HEK293 (cell line): ENCODE data around the gene AP3B2.
"Not testable (repeated sequence)": the region's sequence is repeated elsewhere in the genome, so short reads cannot be mapped to it uniquely, and the experiment has no call there.

ENCODE experiments used
- CTCF ChIA-PET: fragments of 350-600 bp; formaldehyde crosslinking; extraction: SDS; loops from one replicate; lab custom pipeline; 2021; ENCODE audit warnings: antibody characterized with exemption; lab: Yijun Ruan, JAX
- POLR2A ChIA-PET: fragments of 300-600 bp; formaldehyde crosslinking; extraction: SDS; loops from one replicate; lab custom pipeline; 2020; ENCODE audit warnings: antibody characterized with exemption, inconsistent platforms; lab: Yijun Ruan, JAX
- H3K27ac ChIP-seq: fragments of 200-500 bp; sonication (Bioruptor generic); 2 replicates; pipeline ENCODE4 v1.5.1; 2014; ENCODE audit warnings: low read depth, low read length, control low read depth, inconsistent platforms; ENCODE audit errors: extremely low read depth
- H3K36me3 ChIP-seq, 2 experiments: fragments of 200-500 bp in 1 of 2; sonication (Bioruptor generic) in 1 of 2; 1 replicate in 1 of 2; 2 replicates in 1 of 2; pipeline ENCODE4 v1.5.1; 2014 to 2017; ENCODE audit warnings: inconsistent platforms in 2 of 2, low read length in 2 of 2; ENCODE audit not compliant: control insufficient read depth in 2 of 2, insufficient read depth in 1 of 2
- H3K4me1 ChIP-seq: fragments of 200-500 bp; sonication (Bioruptor generic); 2 replicates; pipeline ENCODE4 v1.5.1; 2014; ENCODE audit warnings: mild to moderate bottlenecking, low read length, inconsistent platforms; ENCODE audit not compliant: control insufficient read depth, insufficient read depth
- H3K4me3 ChIP-seq: 2 replicates; pipeline ENCODE4 v1.5.1; 2011; ENCODE audit warnings: low read depth, mild to moderate bottlenecking, control low read depth, low read length, moderate library complexity
- H3K9me3 ChIP-seq: fragments of 200-500 bp; sonication (Bioruptor generic); 2 replicates; pipeline ENCODE4 v1.5.1; 2014; ENCODE audit warnings: low read depth, low read length, inconsistent platforms; ENCODE audit not compliant: control insufficient read depth, insufficient read depth
- HIC1 ChIP-seq: fragments of 450-650 bp; formaldehyde crosslinking; IDR thresholded peaks from 2 replicates; pipeline ENCODE4 v1.5.1; 2016; ENCODE audit warnings: missing biosample characterization, missing genetic modification characterization
- HOXC10 ChIP-seq: sonication (generic); formaldehyde crosslinking; IDR thresholded peaks from 2 replicates; pipeline ENCODE4 v1.8.1; 2023; ENCODE audit warnings: mild to moderate bottlenecking, missing genetic modification reagents
- KLF1 ChIP-seq: fragments of 450-650 bp; formaldehyde crosslinking; IDR thresholded peaks from 2 replicates; pipeline ENCODE4 v1.5.1; 2016; ENCODE audit warnings: missing biosample characterization, missing genetic modification characterization
- ZBTB17 ChIP-seq: fragments of 450-650 bp; formaldehyde crosslinking; IDR thresholded peaks from 2 replicates; pipeline ENCODE4 v1.5.1; 2016; ENCODE audit warnings: missing biosample characterization, missing genetic modification characterization
- ZBTB8A ChIP-seq: fragments of 450-650 bp; formaldehyde crosslinking; IDR thresholded peaks from 2 replicates; pipeline ENCODE4 v1.5.1; 2016; ENCODE audit warnings: missing biosample characterization, missing genetic modification characterization
- ZNF112 ChIP-seq: fragments of 450-650 bp; formaldehyde crosslinking; IDR thresholded peaks from 2 replicates; pipeline ENCODE4 v1.5.0; 2017; ENCODE audit warnings: missing biosample characterization, missing genetic modification characterization
- ZNF335 ChIP-seq: fragments of 450-650 bp; formaldehyde crosslinking; conservative IDR thresholded peaks from 2 replicates; pipeline ENCODE4 v1.5.1; 2016; ENCODE audit warnings: missing biosample characterization, missing genetic modification characterization
- ZNF416 ChIP-seq: fragments of 450-650 bp; formaldehyde crosslinking; IDR thresholded peaks from 2 replicates; pipeline ENCODE4 v1.5.1; 2016; ENCODE audit warnings: missing biosample characterization, missing genetic modification characterization
- ZNF48 ChIP-seq: fragments of 450-650 bp; formaldehyde crosslinking; IDR thresholded peaks from 2 replicates; pipeline ENCODE4 v1.5.1; 2016; ENCODE audit warnings: missing biosample characterization, missing genetic modification characterization
- ZNF514 ChIP-seq: fragments of 450-650 bp; formaldehyde crosslinking; IDR thresholded peaks from 2 replicates; pipeline ENCODE4 v1.5.1; 2016; ENCODE audit warnings: missing biosample characterization, missing genetic modification characterization
- ZNF623 ChIP-seq: fragments of 450-650 bp; formaldehyde crosslinking; IDR thresholded peaks from 2 replicates; pipeline ENCODE4 v1.5.1; 2016; ENCODE audit warnings: missing biosample characterization, missing genetic modification characterization
- ZNF639 ChIP-seq: fragments of 450-650 bp; formaldehyde crosslinking; IDR thresholded peaks from 2 replicates; pipeline ENCODE4 v1.5.1; 2016; ENCODE audit warnings: missing biosample characterization, missing genetic modification characterization
- ZNF791 ChIP-seq: fragments of 450-650 bp; formaldehyde crosslinking; IDR thresholded peaks from 2 replicates; pipeline ENCODE4 v1.5.1; 2016; ENCODE audit warnings: missing biosample characterization, missing genetic modification characterization
- ZSCAN30 ChIP-seq: fragments of 450-650 bp; IDR thresholded peaks from 2 replicates; pipeline ENCODE4 v1.5.1; 2018; ENCODE audit warnings: missing biosample characterization, mild to moderate bottlenecking, missing genetic modification characterization, moderate library complexity

The AP3B2 gene

GRCh38 chr15:82647045-82647834 is 62.4 kb downstream of the AP3B2 start, which contains the start of gene CPEB1 (continued):
- TF ChIP-seq ZSCAN30 (tag by site-specific recombination), result peak; percentile 47
- TF ChIP-seq ZNF639, result no peak
- no peak for TF ChIP-seq ZNF623
- TF ChIP-seq ZNF112, result no peak
- TF ChIP-seq ZNF791 (tag by site-specific recombination), result no peak

GRCh38 chr15:82646250-82647044 is 63.2 kb downstream of the AP3B2 start:
- Histone ChIP-seq H3K4me3 (no peak overlapping the region), H3K4me1 (peaks cover 13% of the 10 kb centered on the region)
- POLR2A ChIA-PET, result interaction anchor here (1.3 to 1.7 kb wide), 2 partner anchors 104 to 106 kb away, joined by 7 to 9 read pairs; partner anchors contain the start of gene RPS17
- CTCF ChIA-PET, result no interaction called here
- TF ChIP-seq HOXC10 (CRISPR knock-in tag), result no peak
- no peak for TF ChIP-seq ZNF514 (tag by site-specific recombination)
- no peak for TF ChIP-seq ZNF48 (tag by site-specific recombination)
- TF ChIP-seq ZNF416 (tag by site-specific recombination), result no peak
- peak; percentile 65 for TF ChIP-seq KLF1 (tag by site-specific recombination)
- TF ChIP-seq, all 188 proteins: peak for 1
- no peaks in the 10 kb centered on the region for H3K36me3 ChIP-seq
- no peak overlapping the region for H3K27ac ChIP-seq
- no peaks in the 10 kb centered on the region for H3K9me3 ChIP-seq

- TF ChIP-seq HIC1 (tag by site-specific recombination), result peak; percentile 24; the same call in 1 of the 2 replicates
- TF ChIP-seq ZBTB8A, result peak; percentile 38; the same call in 1 of the 2 replicates
- peak; percentile 73 for TF ChIP-seq ZNF335
- TF ChIP-seq ZBTB17 (tag by site-specific recombination), result 0 out of 2 replicates have a peak, but pooled peaks have one; percentile 27
- H3K4me1 ChIP-seq, result peaks cover 16% of the 10 kb centered on the region
- CTCF ChIA-PET, H3K9me3 ChIP-seq, H3K36me3 ChIP-seq, H3K4me3 ChIP-seq, H3K27ac ChIP-seq: not testable (repeated sequence)
- POLR2A ChIA-PET, result interaction anchor here (1.3 kb wide), 1 partner anchor 308 kb away, joined by 3 read pairs; no protein-coding TSS in a partner anchor
Observed at GRCh38 chr15:82644967-82645852, 64.5 kb downstream of the AP3B2 start.
